Measurements from ENCODE around the gene DNAJC12.

DNA sequence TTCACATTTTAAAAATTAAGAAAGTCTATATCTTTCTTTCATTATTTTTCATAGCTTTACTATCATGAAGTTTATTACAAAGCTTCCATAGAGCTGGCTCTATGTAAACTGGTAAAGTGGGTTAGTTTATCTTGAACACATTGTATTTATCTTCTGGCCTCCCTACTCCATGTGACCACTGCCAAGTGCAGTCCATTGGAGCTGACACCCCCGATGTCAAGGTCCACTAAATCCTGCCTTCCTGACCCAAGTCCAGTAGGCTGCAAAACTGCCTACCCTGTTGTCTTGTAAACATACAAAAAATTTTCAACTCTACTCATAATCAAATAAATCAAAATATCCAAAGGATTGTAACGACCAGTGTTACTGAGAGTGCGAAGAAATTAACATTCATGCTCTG, 10.2 kb downstream of the DNAJC12 start:
- no peak for TF ChIP-seq GATA3 (IDR thresholded peaks at IDR 0.05; ENCODE audit: low read depth, low read length)
- TF ChIP-seq GATA2 (IDR thresholded peaks at IDR 0.05; ENCODE audit: low read depth, low read length) = no peak

Measured in SH-SY5Y (cell line).